CD4-positive, alpha-beta memory T cell (primary cell): ENCODE results near the gene SETD6. TPM values are rescaled to one million over a fixed set of nuclear protein-coding genes. Genes with fewer than 3 reads are reported as not detected.
"Not testable (repeated sequence)": the region's sequence is repeated elsewhere in the genome, so short reads cannot be mapped to it uniquely, and the experiment has no call there.

ENCODE experiments used
- CTCF ChIA-PET: fragments of 350-600 bp; sonication (Branson Sonifier 250); formaldehyde crosslinking; loops from one replicate; lab custom pipeline; 2021; ENCODE audit warnings: inconsistent platforms; ENCODE audit not compliant: partially characterized antibody; lab: Charles Lee
- POLR2A ChIA-PET: fragments of 350-600 bp; sonication (Branson Sonifier 250); formaldehyde crosslinking; loops from one replicate; lab custom pipeline; 2021; ENCODE audit not compliant: partially characterized antibody; lab: Charles Lee
- DNase-seq, 5 donors: peaks; one replicate each; pipeline versions ENCODE4 v3.0.0 to v3.0.0-alpha.2; 2020 to 2022; ENCODE audit warnings: mixed read lengths in 1 of 5
- H3K27ac ChIP-seq: one replicate; pipeline ENCODE4 v1.7.0; 2013; ENCODE audit warnings: low read depth, low read length
- H3K27me3 ChIP-seq: 2 replicates; pipeline ENCODE4 v1.7.0; 2013; ENCODE audit warnings: mild to moderate bottlenecking, low read length, moderate library complexity; ENCODE audit not compliant: insufficient read depth
- H3K36me3 ChIP-seq: 2 replicates; pipeline ENCODE4 v1.7.0; 2013; ENCODE audit warnings: mild to moderate bottlenecking, low read length, moderate library complexity; ENCODE audit not compliant: insufficient read depth
- H3K4me1 ChIP-seq: 2 replicates; pipeline ENCODE4 v1.7.0; 2013; ENCODE audit warnings: mild to moderate bottlenecking, low read length, moderate library complexity; ENCODE audit not compliant: insufficient read depth
- H3K4me3 ChIP-seq, 2 donors: one replicate each; pipeline ENCODE4 v1.7.0; 2013; ENCODE audit warnings: low read length in 2 of 2, mild to moderate bottlenecking in 1 of 2
- H3K9me3 ChIP-seq, 2 donors: one replicate each; pipeline ENCODE4 v1.7.0; 2013; ENCODE audit warnings: low read length in 2 of 2, control low read depth in 1 of 2; ENCODE audit not compliant: control insufficient read depth in 1 of 2
- H3K27ac Mint-ChIP-seq, 7 donors: one replicate each; pipeline ENCODE4 v1.8.0; 2020 to 2021; ENCODE audit warnings: mixed read lengths in 7 of 7, mild to moderate bottlenecking in 6 of 7, inconsistent platforms in 3 of 7, moderate library complexity in 3 of 7
- H3K27me3 Mint-ChIP-seq, 2 donors: one replicate each; pipeline ENCODE4 v1.8.0; 2020 to 2021; ENCODE audit warnings: mixed read lengths in 2 of 2
- H3K36me3 Mint-ChIP-seq, 2 donors: one replicate each; pipeline ENCODE4 v1.8.0; 2020 to 2021; ENCODE audit warnings: mixed read lengths in 2 of 2, inconsistent platforms in 1 of 2, mild to moderate bottlenecking in 1 of 2
- H3K4me1 Mint-ChIP-seq, 4 donors: one replicate each; pipeline ENCODE4 v1.8.0; 2020 to 2021; ENCODE audit warnings: mixed read lengths in 4 of 4, mild to moderate bottlenecking in 1 of 4
- H3K4me3 Mint-ChIP-seq, 8 donors: one replicate each; pipeline ENCODE4 v1.8.0; 2020 to 2021; ENCODE audit warnings: mixed read lengths in 8 of 8, mild to moderate bottlenecking in 7 of 8, moderate library complexity in 6 of 8, inconsistent platforms in 3 of 8
- H3K9me3 Mint-ChIP-seq, 8 donors: one replicate each; pipeline ENCODE4 v1.8.0; 2020 to 2021; ENCODE audit warnings: mixed read lengths in 8 of 8, mild to moderate bottlenecking in 5 of 8, inconsistent platforms in 3 of 8, moderate library complexity in 1 of 8
- intact Hi-C: fragments of 100-400 bp; cut with micrococcal nuclease; formaldehyde crosslinking; loops from one replicate; pipeline ENCODE4 v1.15.1; 2023
- polyA plus RNA-seq, 2 donors: library from polyadenylated mRNA; unstranded; fragments of 300-500 nt; fragmentation: Illumina TruSeq; gene quantifications; one replicate each; pipeline ENCODE4 v1.2.3, GENCODE V29; 2021
- total RNA-seq, 2 experiments: library from RNA; stranded (reverse); gene quantifications; one replicate each; pipeline ENCODE4 v1.2.3, GENCODE V29; 2021

Gene SETD6
- total and polyA plus RNA-seq, 4 experiments from 2014 or later: 6.1 to 38.3 (median 23.6) TPM

GRCh38 chr16:58485184-58485887 is 30.0 kb upstream of the SETD6 start:
- Mint-ChIP-seq H3K4me3 (no peak overlapping the region), H3K27ac (no peak overlapping the region), H3K36me3 (no peaks in the 10 kb centered on the region), H3K9me3 (no peaks in the 10 kb centered on the region), H3K27me3 (peaks cover 8 to 9% of the 10 kb centered on the region in 2 donors), H3K4me1 (peaks cover 0 to 3% (median 0%) of the 10 kb centered on the region in 4 donors)
- no peaks in the 10 kb centered on the region for H3K36me3 ChIP-seq
- intact Hi-C loops: loop anchor here (5.0 kb wide), 1 partner anchor 728 kb away; no protein-coding TSS in a partner anchor
- no peaks in the 10 kb centered on the region for H3K4me1 ChIP-seq
- POLR2A ChIA-PET: interaction anchor here (0.7 kb wide), 1 partner anchor 149 kb away, joined by 3 read pairs; no protein-coding TSS in a partner anchor
- H3K27me3 ChIP-seq: no peaks in the 10 kb centered on the region
- no peak overlapping the region for H3K4me3 ChIP-seq
- no peak overlapping the region for H3K27ac ChIP-seq
- DNase-seq: no peak
- CTCF ChIA-PET: interaction anchor here (1.3 to 9.3 kb wide), 3 partner anchors 9 to 147 kb away, joined by 4 to 238 read pairs (median 10); no protein-coding TSS in a partner anchor
- no peaks in the 10 kb centered on the region for H3K9me3 ChIP-seq

- no peaks in the 10 kb centered on the region for H3K9me3 ChIP-seq
- intact Hi-C loops: loop anchor here (1.0 to 5.0 kb wide), 2 partner anchors 151 to 730 kb away; no protein-coding TSS in a partner anchor
- no peaks in the 10 kb centered on the region for H3K4me1 ChIP-seq
- no peaks in the 10 kb centered on the region for H3K27me3 ChIP-seq
- H3K4me3 ChIP-seq: no peak overlapping the region
- Mint-ChIP-seq H3K9me3 (no peaks in the 10 kb centered on the region), H3K27me3 (peaks cover 4 to 8% of the 10 kb centered on the region in 2 donors), H3K4me3 (peak overlapping the region in 3 of 8 donors; percentile 20 to 39 (median 26)), H3K4me1 (peaks cover 0 to 3% (median 0%) of the 10 kb centered on the region in 4 donors), H3K27ac (no peak overlapping the region), H3K36me3 (no peaks in the 10 kb centered on the region)
- POLR2A ChIA-PET: interaction anchor here (1.0 kb wide), 1 partner anchor 151 kb away, joined by 9 read pairs; no protein-coding TSS in a partner anchor
- H3K36me3 ChIP-seq: no peaks in the 10 kb centered on the region
- peak; percentile 59 to 71 (median 62) for DNase-seq
- CTCF ChIA-PET: interaction anchor here (0.6 to 9.3 kb wide), 13 partner anchors 12 to 490 kb away, joined by 3 to 238 read pairs (median 4); partner anchors contain the start of gene NDRG4
- H3K27ac ChIP-seq: no peak overlapping the region
These were observed 27.6 kb upstream of the SETD6 start for GRCh38 chr16:58487566-58488351.

GRCh38 chr16:58488531-58488930 is 26.8 kb upstream of the SETD6 start:
- Histone ChIP-seq H3K27ac (no peak overlapping the region), H3K4me1 (no peaks in the 10 kb centered on the region), H3K9me3 (no peaks in the 10 kb centered on the region), H3K4me3 (no peak overlapping the region), H3K27me3 (no peaks in the 10 kb centered on the region), H3K36me3 (no peaks in the 10 kb centered on the region)
- POLR2A ChIA-PET: no interaction called here
- Mint-ChIP-seq H3K4me1 (peaks cover 0 to 3% (median 0%) of the 10 kb centered on the region in 4 donors), H3K36me3 (no peaks in the 10 kb centered on the region), H3K27ac (no peak overlapping the region), H3K4me3 (no peak overlapping the region), H3K9me3 (no peaks in the 10 kb centered on the region), H3K27me3 (peaks cover 0 to 5% of the 10 kb centered on the region in 2 donors)
- CTCF ChIA-PET: interaction anchor here (1.0 to 9.3 kb wide), 7 partner anchors 11 to 267 kb away, joined by 3 to 238 read pairs (median 6); partner anchors contain the start of gene NDRG4
- intact Hi-C loops: loop anchor here (5.0 kb wide), 1 partner anchor 731 kb away; no protein-coding TSS in a partner anchor
- DNase-seq: no peak

GRCh38 chr16:58490065-58490464 is 25.3 kb upstream of the SETD6 start:
- Histone ChIP-seq H3K27me3 (no peaks in the 10 kb centered on the region), H3K4me3 (no peak overlapping the region), H3K36me3 (no peaks in the 10 kb centered on the region), H3K9me3 (no peaks in the 10 kb centered on the region), H3K4me1 (no peaks in the 10 kb centered on the region), H3K27ac (no peak overlapping the region)
- H3K9me3 Mint-ChIP-seq: no peaks in the 10 kb centered on the region
- POLR2A ChIA-PET: no interaction called here
- peaks cover 0 to 5% of the 10 kb centered on the region in 2 donors for H3K27me3 Mint-ChIP-seq
- H3K4me1 Mint-ChIP-seq: peaks cover 2 to 5% (median 2%) of the 10 kb centered on the region in 4 donors
- no peaks in the 10 kb centered on the region for H3K36me3 Mint-ChIP-seq
- intact Hi-C loops: no loop called here
- DNase-seq: no peak
- H3K4me3 Mint-ChIP-seq: no peak overlapping the region
- CTCF ChIA-PET: interaction anchor here (1.3 to 9.3 kb wide), 3 partner anchors 31 to 266 kb away, joined by 3 to 238 read pairs (median 12); no protein-coding TSS in a partner anchor
- peak overlapping the region in 1 of 7 donors; percentile 31 for H3K27ac Mint-ChIP-seq

GRCh38 chr16:58490539-58490938 is 24.8 kb upstream of the SETD6 start:
- H3K27me3 Mint-ChIP-seq, H3K4me1 Mint-ChIP-seq, H3K4me1 ChIP-seq, H3K9me3 Mint-ChIP-seq, H3K4me3 Mint-ChIP-seq, DNase-seq, H3K27me3 ChIP-seq, H3K36me3 Mint-ChIP-seq, H3K36me3 ChIP-seq, intact Hi-C loops, H3K27ac ChIP-seq, POLR2A ChIA-PET, H3K9me3 ChIP-seq, H3K4me3 ChIP-seq: not testable (repeated sequence)
- CTCF ChIA-PET: interaction anchor here (0.7 to 9.3 kb wide), 3 partner anchors 11 to 153 kb away, joined by 3 to 238 read pairs (median 3); no protein-coding TSS in a partner anchor
- peak overlapping the region in 1 of 7 donors; percentile 31 for H3K27ac Mint-ChIP-seq

- peaks cover 2 to 15% (median 8%) of the 10 kb centered on the region in 4 donors for H3K4me1 Mint-ChIP-seq
- H3K27me3 Mint-ChIP-seq: peaks cover 0 to 3% of the 10 kb centered on the region in 2 donors
- Histone ChIP-seq H3K27ac (no peak overlapping the region), H3K4me1 (peaks cover 5% of the 10 kb centered on the region), H3K27me3 (no peaks in the 10 kb centered on the region), H3K4me3 (no peak overlapping the region), H3K9me3 (no peaks in the 10 kb centered on the region), H3K36me3 (no peaks in the 10 kb centered on the region)
- POLR2A ChIA-PET: no interaction called here
- H3K36me3 Mint-ChIP-seq: no peaks in the 10 kb centered on the region
- CTCF ChIA-PET: interaction anchor here (1.4 to 9.3 kb wide), 4 partner anchors 19 to 264 kb away, joined by 3 to 238 read pairs (median 4); no protein-coding TSS in a partner anchor
- no peak for DNase-seq
- H3K9me3 Mint-ChIP-seq: no peaks in the 10 kb centered on the region
- intact Hi-C loops: no loop called here
- no peak overlapping the region for H3K4me3 Mint-ChIP-seq
- no peak overlapping the region for H3K27ac Mint-ChIP-seq
These were observed 23.3 kb upstream of the SETD6 start for GRCh38 chr16:58492066-58492465.
